ENCODE results near the gene PRLR. TPM values are rescaled to one million over a fixed set of nuclear protein-coding genes. Genes with fewer than 3 reads are reported as not detected.

Gene PRLR
- total and polyA plus RNA-seq, 9 of the 15 experiments (the other 6 are each of a cell fraction or from before 2014, with no cell fraction given): 0.02 TPM; not detected in 8

GRCh38 chr5:35198075-35198474, 32.2 kb downstream of the PRLR start (continued):
- TF ChIP-seq ZFP1 (CRISPR knock-in tag; IDR thresholded peaks at IDR 0.05): no peak
- no peak for TF ChIP-seq FOXK1 (CRISPR knock-in tag; IDR thresholded peaks at IDR 0.05; ENCODE audit: borderline replicate concordance)
- no peak for TF ChIP-seq SUPT5H (IDR thresholded peaks at IDR 0.05)

DNA sequence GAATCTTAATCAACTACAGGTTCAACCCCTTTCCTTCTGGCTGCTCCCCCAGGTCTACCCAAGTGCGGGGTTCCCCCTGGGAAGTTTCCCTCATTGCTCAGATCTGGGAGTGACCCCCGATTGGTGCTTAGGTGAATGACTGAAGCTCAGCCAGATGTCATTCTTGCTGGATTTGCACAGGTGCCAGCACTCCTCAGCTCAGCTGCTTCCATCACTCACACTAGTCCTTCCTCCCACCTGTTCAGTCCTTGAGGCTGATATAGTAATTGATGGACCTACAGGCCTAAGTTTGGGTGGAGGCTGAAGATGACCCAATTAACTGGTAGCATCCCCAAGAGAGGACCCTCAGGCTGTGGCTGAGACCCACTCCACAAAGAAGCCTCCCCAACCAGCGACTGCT, 32.9 kb downstream of the PRLR start:
- Histone ChIP-seq H2AFZ (ENCODE audit: low read depth, low read length) (no peak overlapping the region), H3K4me2 (ENCODE audit: insufficient read depth, low read length) (no peak overlapping the region), H3K27me3 (ENCODE audit: control insufficient read depth in 2 of 2, insufficient read depth in 2 of 2, low read length in 2 of 2) (peaks cover 0 to 12% of the 10 kb centered on the region in 2 experiments; a peak in 2 of 5 replicates), H3K4me3 (no peak overlapping the region), H3K9ac (ENCODE audit: insufficient read depth in 1 of 2, low read depth in 2 of 2, low read length in 2 of 2) (no peak overlapping the region), H3K9me1 (ENCODE audit: control insufficient read depth, insufficient read depth, low read length) (no peaks in the 10 kb centered on the region), H4K20me1 (replicated peaks; ENCODE audit: control insufficient read depth, insufficient read depth, low read length) (no peaks in the 10 kb centered on the region; the same call in 1 of the 2 replicates), H3K27ac (ENCODE audit: extremely low read depth, low read depth, low read length) (no peak overlapping the region), H3K36me3 (ENCODE audit: control insufficient read depth, insufficient read depth, low read length) (no peaks in the 10 kb centered on the region), H3K4me1 (replicated peaks in 1 of 2; ENCODE audit: control insufficient read depth in 2 of 2, insufficient read depth in 2 of 2, low read length in 2 of 2) (no peaks in the 10 kb centered on the region), H3K9me3 (replicated peaks; ENCODE audit: control insufficient read depth, insufficient read depth, low read depth, low read length) (no peaks in the 10 kb centered on the region), H3K79me2 (ENCODE audit: control insufficient read depth, insufficient read depth, low read length) (no peaks in the 10 kb centered on the region)
- TF ChIP-seq ZNF134 (CRISPR knock-in tag; conservative IDR thresholded peaks at IDR 0.05) (no peak), HDAC6 (IDR thresholded peaks at IDR 0.05; ENCODE audit: low read depth, low read length) (no peak), RERE (CRISPR knock-in tag; IDR thresholded peaks at IDR 0.05; ENCODE audit: borderline replicate concordance) (no peak), TBL1XR1 (IDR thresholded peaks at IDR 0.05; ENCODE audit: low read length in 2 of 2) (no peak), RFX5 (IDR thresholded peaks at IDR 0.05; ENCODE audit: low read depth, low read length) (no peak)
- in situ Hi-C loops (cut with MboI) (loop anchor here (25.0 kb wide), 1 partner anchor 710 kb away; no protein-coding TSS in a partner anchor), intact Hi-C loops (cut with micrococcal nuclease) (no loop called here)
- no TSS peak for BruUV-seq (replicated peaks)
- ChIA-PET CTCF (ENCODE audit: low intra/inter-chr PET ratio) (no interaction called here), POLR2A (no interaction called here)
- FAIRE-seq (no peak), ATAC-seq (no peak), DNase-seq (ENCODE audit: extremely low read depth in 1 of 4, low spot score in 3 of 4) (no peak)
- WGBS (ENCODE audit: insufficient coverage, low coverage, missing lambda C conversion rate): 0% methylated on average over 3 of the region's 3 CpGs

All from K562 (cell line).